HEK293 (cell line): Measurements from ENCODE around the gene PPM1J.

Source experiments
- CTCF ChIA-PET: fragments of 350-600 bp; formaldehyde crosslinking; extraction: SDS; loops from one replicate; lab custom pipeline; 2021; ENCODE audit warnings: antibody characterized with exemption; lab: Yijun Ruan, JAX
- POLR2A ChIA-PET: fragments of 300-600 bp; formaldehyde crosslinking; extraction: SDS; loops from one replicate; lab custom pipeline; 2020; ENCODE audit warnings: antibody characterized with exemption, inconsistent platforms; lab: Yijun Ruan, JAX
- H3K27ac ChIP-seq: fragments of 200-500 bp; sonication (Bioruptor generic); 2 replicates; pipeline ENCODE4 v1.5.1; 2014; ENCODE audit warnings: low read depth, low read length, control low read depth, inconsistent platforms; ENCODE audit errors: extremely low read depth
- H3K36me3 ChIP-seq, 2 experiments: fragments of 200-500 bp in 1 of 2; sonication (Bioruptor generic) in 1 of 2; 1 replicate in 1 of 2; 2 replicates in 1 of 2; pipeline ENCODE4 v1.5.1; 2014 to 2017; ENCODE audit warnings: inconsistent platforms in 2 of 2, low read length in 2 of 2; ENCODE audit not compliant: control insufficient read depth in 2 of 2, insufficient read depth in 1 of 2
- H3K4me1 ChIP-seq: fragments of 200-500 bp; sonication (Bioruptor generic); 2 replicates; pipeline ENCODE4 v1.5.1; 2014; ENCODE audit warnings: mild to moderate bottlenecking, low read length, inconsistent platforms; ENCODE audit not compliant: control insufficient read depth, insufficient read depth
- H3K4me3 ChIP-seq: 2 replicates; pipeline ENCODE4 v1.5.1; 2011; ENCODE audit warnings: low read depth, mild to moderate bottlenecking, control low read depth, low read length, moderate library complexity
- H3K9me3 ChIP-seq: fragments of 200-500 bp; sonication (Bioruptor generic); 2 replicates; pipeline ENCODE4 v1.5.1; 2014; ENCODE audit warnings: low read depth, low read length, inconsistent platforms; ENCODE audit not compliant: control insufficient read depth, insufficient read depth
- BCL11B ChIP-seq: fragments of 450-650 bp; formaldehyde crosslinking; IDR thresholded peaks from 2 replicates; pipeline ENCODE4 v1.5.1; 2016; ENCODE audit warnings: low read depth, missing biosample characterization, missing genetic modification characterization
- BCL6B ChIP-seq: fragments of 450-650 bp; formaldehyde crosslinking; IDR thresholded peaks from 2 replicates; pipeline ENCODE4 v1.5.1; 2017; ENCODE audit warnings: missing biosample characterization, missing genetic modification characterization
- GFI1B ChIP-seq: fragments of 450-650 bp; formaldehyde crosslinking; IDR thresholded peaks from 2 replicates; pipeline ENCODE4 v1.5.1; 2016; ENCODE audit warnings: missing biosample characterization, missing genetic modification characterization
- KLF1 ChIP-seq: fragments of 450-650 bp; formaldehyde crosslinking; IDR thresholded peaks from 2 replicates; pipeline ENCODE4 v1.5.1; 2016; ENCODE audit warnings: missing biosample characterization, missing genetic modification characterization
- OVOL3 ChIP-seq: fragments of 450-650 bp; formaldehyde crosslinking; IDR thresholded peaks from 2 replicates; pipeline ENCODE4 v1.5.1; 2016; ENCODE audit warnings: missing biosample characterization, missing genetic modification characterization
- PBX3 ChIP-seq: sonication (generic); formaldehyde crosslinking; IDR thresholded peaks from 2 replicates; pipeline ENCODE4 v1.8.1; 2022; ENCODE audit warnings: mild to moderate bottlenecking, moderate library complexity, missing genetic modification reagents
- SCRT2 ChIP-seq: fragments of 450-650 bp; formaldehyde crosslinking; IDR thresholded peaks from 2 replicates; pipeline ENCODE4 v1.5.1; 2016; ENCODE audit warnings: missing biosample characterization, missing genetic modification characterization
- SP2 ChIP-seq: fragments of 450-650 bp; formaldehyde crosslinking; IDR thresholded peaks from 2 replicates; pipeline ENCODE4 v1.5.1; 2016; ENCODE audit warnings: missing biosample characterization, missing genetic modification characterization
- ZBTB7A ChIP-seq: fragments of 450-650 bp; formaldehyde crosslinking; IDR thresholded peaks from 2 replicates; pipeline ENCODE4 v1.5.1; 2016; ENCODE audit warnings: low read depth, missing biosample characterization, missing genetic modification characterization
- ZNF138 ChIP-seq: fragments of 450-650 bp; formaldehyde crosslinking; IDR thresholded peaks from 2 replicates; pipeline ENCODE4 v1.5.1; 2016; ENCODE audit warnings: missing biosample characterization, missing genetic modification characterization, borderline replicate concordance
- ZNF155 ChIP-seq: fragments of 450-650 bp; formaldehyde crosslinking; IDR thresholded peaks from 2 replicates; pipeline ENCODE4 v1.5.1; 2016; ENCODE audit warnings: missing biosample characterization, missing genetic modification characterization
- ZNF169 ChIP-seq: fragments of 450-650 bp; formaldehyde crosslinking; IDR thresholded peaks from 2 replicates; pipeline ENCODE4 v1.5.1; 2016; ENCODE audit warnings: missing biosample characterization, missing genetic modification characterization
- ZNF174 ChIP-seq: fragments of 450-650 bp; formaldehyde crosslinking; IDR thresholded peaks from 2 replicates; pipeline ENCODE4 v1.5.0; 2017; ENCODE audit warnings: missing biosample characterization, mild to moderate bottlenecking, missing genetic modification characterization
- ZNF184 ChIP-seq: fragments of 450-650 bp; IDR thresholded peaks from 2 replicates; pipeline ENCODE4 v1.5.1; 2018; ENCODE audit warnings: missing biosample characterization, mild to moderate bottlenecking, missing genetic modification characterization
- ZNF302 ChIP-seq: fragments of 450-650 bp; formaldehyde crosslinking; IDR thresholded peaks from 2 replicates; pipeline ENCODE4 v1.5.1; 2016; ENCODE audit warnings: missing biosample characterization, missing genetic modification characterization, low read depth
- ZNF521 ChIP-seq: fragments of 450-650 bp; formaldehyde crosslinking; IDR thresholded peaks from 2 replicates; pipeline ENCODE4 v1.5.1; 2017; ENCODE audit warnings: missing biosample characterization, mild to moderate bottlenecking, missing genetic modification characterization
- ZNF626 ChIP-seq: fragments of 450-650 bp; sonication (Bioruptor Pico); formaldehyde crosslinking; IDR thresholded peaks from 2 replicates; pipeline ENCODE4 v1.5.1; 2018; ENCODE audit warnings: missing biosample characterization, missing genetic modification characterization, inconsistent platforms
- ZNF660 ChIP-seq: fragments of 450-650 bp; IDR thresholded peaks from 2 replicates; pipeline ENCODE4 v1.5.1; 2018; ENCODE audit warnings: missing biosample characterization, mild to moderate bottlenecking, missing genetic modification characterization
- ZNF704 ChIP-seq: fragments of 450-650 bp; formaldehyde crosslinking; IDR thresholded peaks from 2 replicates; pipeline ENCODE4 v1.5.1; 2016; ENCODE audit warnings: missing biosample characterization, missing genetic modification characterization
- ZNF747 ChIP-seq: fragments of 450-650 bp; formaldehyde crosslinking; IDR thresholded peaks from 2 replicates; pipeline ENCODE4 v1.5.1; 2016; ENCODE audit warnings: missing biosample characterization, missing genetic modification characterization
- ZNF785 ChIP-seq: fragments of 450-650 bp; formaldehyde crosslinking; IDR thresholded peaks from 2 replicates; pipeline ENCODE4 v1.5.1; 2016; ENCODE audit warnings: missing biosample characterization, missing genetic modification characterization

PPM1J gene

GRCh38 chr1:112686835-112687234 lies 28.3 kb downstream of the PPM1J start:
- Histone ChIP-seq H3K4me3 (no peak overlapping the region), H3K27ac (no peak overlapping the region), H3K36me3 (peaks cover 7 to 54% of the 10 kb centered on the region in 2 experiments; a peak in 2 of 3 replicates), H3K4me1 (no peaks in the 10 kb centered on the region), H3K9me3 (no peaks in the 10 kb centered on the region)
- TF ChIP-seq OVOL3 (tag by site-specific recombination): no peak
- CTCF ChIA-PET: interaction anchor here (0.9 to 1.1 kb wide), 2 partner anchors 21 to 29 kb away, joined by 3 to 5 read pairs; no protein-coding TSS in a partner anchor
- POLR2A ChIA-PET: no interaction called here

- TF ChIP-seq ZNF785 (tag by site-specific recombination) (no peak), ZNF155 (no peak), ZNF184 (no peak), ZNF521 (no peak), ZNF302 (tag by site-specific recombination) (no peak), ZNF626 (tag by site-specific recombination) (no peak), SP2 (no peak), ZNF704 (tag by site-specific recombination) (no peak), GFI1B (tag by site-specific recombination) (no peak), SCRT2 (tag by site-specific recombination) (no peak), ZNF660 (tag by site-specific recombination) (no peak), BCL6B (tag by site-specific recombination) (no peak), ZBTB7A (tag by site-specific recombination) (no peak), ZNF138 (tag by site-specific recombination) (no peak), KLF1 (tag by site-specific recombination) (no peak), BCL11B (tag by site-specific recombination) (no peak), ZNF169 (tag by site-specific recombination) (no peak), ZNF747 (tag by site-specific recombination) (no peak), PBX3 (CRISPR knock-in tag) (no peak), ZNF174 (tag by site-specific recombination) (no peak)
- Histone ChIP-seq H3K27ac (no peak overlapping the region), H3K4me1 (no peaks in the 10 kb centered on the region), H3K4me3 (no peak overlapping the region), H3K9me3 (no peaks in the 10 kb centered on the region), H3K36me3 (peaks cover 6 to 50% of the 10 kb centered on the region in 2 experiments; a peak in 2 of 3 replicates)
- POLR2A ChIA-PET: interaction anchor here (0.8 kb wide), 1 partner anchor 16 kb away, joined by 3 read pairs; no protein-coding TSS in a partner anchor
- CTCF ChIA-PET: interaction anchor here (0.9 to 1.1 kb wide), 2 partner anchors 22 to 30 kb away, joined by 3 to 5 read pairs; no protein-coding TSS in a partner anchor
Observed at GRCh38 chr1:112686417-112686816, 28.7 kb downstream of the PPM1J start.
